Testis (tissue), 2 donors: ENCODE measurements around the gene KLF11.

Source experiments
- POLR2A ChIP-seq: fragments of 450-650 bp; IDR thresholded peaks from one replicate; pipeline ENCODE4 v1.6.1; 2017; ENCODE audit warnings: antibody characterized with exemption, mild to moderate bottlenecking, moderate library complexity
- TF ChIP-seq, protein P1 (sequence below), 3 experiments: fragments of 450-650 bp in 2 of 3; fragments of 200-600 bp in 1 of 3; sonication (generic) in 1 of 3; IDR thresholded peaks; one replicate each; pipeline ENCODE4 v1.5.1; 2016 to 2019; ENCODE audit warnings: antibody characterized with exemption in 3 of 3, mild to moderate bottlenecking in 2 of 3, moderate library complexity in 1 of 3

DNA sequence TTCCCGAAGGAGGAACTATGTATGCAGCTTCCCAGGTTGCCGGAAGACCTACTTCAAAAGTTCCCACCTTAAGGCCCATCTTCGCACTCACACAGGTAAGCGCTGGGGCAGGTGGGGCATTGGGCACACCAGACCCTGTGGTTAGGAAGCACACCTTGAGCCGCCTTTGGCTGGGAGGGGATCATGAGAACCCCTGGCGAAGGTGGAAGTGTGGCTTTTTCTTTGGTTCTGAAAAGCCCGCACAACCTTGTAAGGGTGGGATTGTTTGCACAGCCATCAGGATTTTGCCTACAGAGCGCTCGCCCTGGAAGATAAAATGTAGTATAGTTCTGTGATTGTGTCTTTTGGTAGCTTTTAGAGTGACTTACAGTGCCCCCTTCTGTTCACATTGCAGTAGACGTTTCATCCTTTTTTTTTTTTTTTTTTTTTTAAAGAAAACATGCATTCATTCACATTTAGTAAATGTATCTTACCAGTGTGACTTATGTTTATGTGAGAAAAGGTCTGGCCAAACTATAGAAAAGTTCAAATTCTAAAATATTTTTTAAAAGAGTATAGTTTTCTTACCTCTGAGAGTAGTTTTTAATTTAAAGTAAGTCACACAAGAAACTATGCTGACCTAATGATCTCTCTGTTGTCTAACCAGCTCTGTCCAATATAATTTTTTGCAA is 5.3 kb downstream of the KLF11 start:
- TF ChIP-seq, protein P1, sequence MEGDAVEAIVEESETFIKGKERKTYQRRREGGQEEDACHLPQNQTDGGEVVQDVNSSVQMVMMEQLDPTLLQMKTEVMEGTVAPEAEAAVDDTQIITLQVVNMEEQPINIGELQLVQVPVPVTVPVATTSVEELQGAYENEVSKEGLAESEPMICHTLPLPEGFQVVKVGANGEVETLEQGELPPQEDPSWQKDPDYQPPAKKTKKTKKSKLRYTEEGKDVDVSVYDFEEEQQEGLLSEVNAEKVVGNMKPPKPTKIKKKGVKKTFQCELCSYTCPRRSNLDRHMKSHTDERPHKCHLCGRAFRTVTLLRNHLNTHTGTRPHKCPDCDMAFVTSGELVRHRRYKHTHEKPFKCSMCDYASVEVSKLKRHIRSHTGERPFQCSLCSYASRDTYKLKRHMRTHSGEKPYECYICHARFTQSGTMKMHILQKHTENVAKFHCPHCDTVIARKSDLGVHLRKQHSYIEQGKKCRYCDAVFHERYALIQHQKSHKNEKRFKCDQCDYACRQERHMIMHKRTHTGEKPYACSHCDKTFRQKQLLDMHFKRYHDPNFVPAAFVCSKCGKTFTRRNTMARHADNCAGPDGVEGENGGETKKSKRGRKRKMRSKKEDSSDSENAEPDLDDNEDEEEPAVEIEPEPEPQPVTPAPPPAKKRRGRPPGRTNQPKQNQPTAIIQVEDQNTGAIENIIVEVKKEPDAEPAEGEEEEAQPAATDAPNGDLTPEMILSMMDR (IDR thresholded peaks at IDR 0.05): peak in 2 of 3 experiments; percentile 24 to 59
- no peak for TF ChIP-seq POLR2A
